HG02870 (cell line): Measurements from ENCODE around the gene SERPINB7.
A peak's percentile ranks its signal among the peaks of the same experiment; 100 is the strongest.

Source experiments
- ATAC-seq: cut with Tn5 transposase; IDR thresholded peaks from one replicate; pipeline ENCODE4 v1.9.1; 2021; ENCODE audit warnings: mild to moderate bottlenecking, moderate library complexity; ENCODE audit not compliant: unreplicated experiment

The SERPINB7 gene

DNA sequence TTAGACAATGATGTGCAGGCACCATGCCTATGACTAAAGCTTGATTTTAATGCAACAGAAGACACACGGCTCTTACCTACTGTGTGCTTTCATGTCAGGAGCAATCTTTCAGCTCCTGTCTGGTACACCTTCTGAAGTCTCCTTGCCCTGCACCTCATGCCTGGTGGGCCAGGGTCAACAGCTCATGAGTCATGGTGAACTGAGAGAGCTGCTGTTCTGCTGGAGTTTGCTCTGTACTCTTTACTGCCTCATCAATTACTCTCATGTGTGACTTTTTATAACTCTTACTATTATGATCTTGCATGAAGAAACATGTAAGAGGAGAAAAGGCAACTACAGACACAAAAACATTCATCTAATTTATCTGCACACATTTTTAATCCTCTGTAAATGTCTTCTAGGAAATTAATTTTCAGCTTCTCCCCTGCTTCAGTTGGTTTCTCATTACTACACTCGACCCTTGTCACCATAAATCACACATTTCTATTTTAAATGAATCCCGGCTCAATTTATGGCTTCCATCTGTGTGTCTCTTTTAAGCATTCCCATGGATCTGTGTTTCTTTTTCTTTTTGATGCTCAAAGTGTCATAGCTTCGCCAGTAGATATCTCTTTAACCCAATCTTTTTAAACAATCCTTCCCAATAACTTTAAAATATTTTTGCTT is 9.7 kb downstream of the SERPINB7 start:
- ATAC-seq, result no peak

- no peak for ATAC-seq
These were observed 12.5 kb downstream of the SERPINB7 start for GRCh38 chr18:63787673-63788072.

- ATAC-seq, result no peak
These were observed 13.4 kb downstream of the SERPINB7 start for GRCh38 chr18:63788447-63789096.

GRCh38 chr18:63789327-63789726 is 14.1 kb downstream of the SERPINB7 start:
- no peak for ATAC-seq

GRCh38 chr18:63795606-63796005 is 20.4 kb downstream of the SERPINB7 start:
- ATAC-seq, result no peak

DNA sequence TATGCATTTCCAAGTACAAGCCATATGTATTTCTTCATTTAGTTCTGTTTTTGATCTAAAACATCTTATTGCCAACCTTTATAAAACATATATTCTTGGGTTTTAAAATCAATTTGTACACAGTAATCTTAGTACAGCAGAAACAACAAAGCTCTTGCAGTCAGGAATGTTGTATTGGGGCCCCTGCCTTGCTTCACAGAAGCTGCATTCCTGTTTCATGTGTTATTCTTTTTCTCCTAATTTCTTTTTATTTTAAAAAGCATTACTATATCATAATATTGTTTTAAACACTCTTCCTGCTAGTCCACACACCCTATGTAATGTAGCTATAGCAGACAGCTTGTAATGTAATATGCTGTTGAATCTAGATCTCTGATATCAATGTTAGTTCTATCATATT is 24.0 kb downstream of the SERPINB7 start:
- no peak for ATAC-seq

- ATAC-seq, result no peak
These were observed 26.1 kb downstream of the SERPINB7 start for GRCh38 chr18:63801343-63801742.

DNA sequence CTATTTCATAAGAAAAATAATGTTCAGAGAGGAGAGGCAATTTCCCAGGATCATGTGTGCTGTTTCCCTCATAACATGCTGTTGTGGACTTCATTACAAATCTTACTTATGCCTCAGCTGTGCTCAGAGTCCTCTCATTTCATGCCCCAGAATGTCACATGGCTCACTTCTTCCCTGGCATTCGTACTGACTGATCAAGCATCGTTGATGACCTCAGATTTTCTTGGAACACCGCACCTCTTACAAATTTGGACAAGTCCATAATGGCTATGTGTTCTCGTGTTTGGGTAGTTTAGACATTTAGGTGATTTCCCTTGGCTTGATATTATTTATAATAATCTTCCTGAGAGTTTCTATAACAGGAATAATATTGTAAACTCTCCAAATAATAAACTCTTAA is 32.9 kb downstream of the SERPINB7 start:
- ATAC-seq, result no peak

DNA sequence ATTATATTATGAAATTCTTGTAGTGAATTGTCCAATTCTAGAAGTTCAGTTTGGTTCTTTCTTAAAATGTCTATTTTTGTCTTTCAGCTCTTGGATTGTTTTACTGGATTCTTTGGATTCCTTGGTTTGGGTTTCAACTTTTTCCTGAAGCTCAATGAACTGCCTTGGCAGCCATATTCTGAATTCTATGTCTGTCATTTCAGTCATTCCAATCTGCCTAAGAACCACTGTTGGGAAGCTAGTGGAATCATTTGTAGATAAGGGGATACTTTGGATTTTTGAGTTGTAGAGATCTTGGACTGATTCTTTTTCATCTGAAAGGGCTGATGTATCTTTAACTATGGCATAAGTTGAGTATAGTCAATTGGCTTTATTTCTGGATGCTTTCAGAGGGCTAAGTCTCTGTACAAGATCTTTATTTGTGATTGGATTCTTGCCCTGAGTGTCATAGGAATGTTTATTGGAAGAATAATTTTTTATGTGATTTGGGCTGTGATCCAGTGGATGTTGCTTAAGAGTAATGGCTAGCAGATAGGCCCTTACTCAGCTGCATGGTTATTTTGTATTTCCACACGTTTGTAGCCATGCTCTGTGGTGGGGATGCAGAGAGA is 42.3 kb downstream of the SERPINB7 start:
- ATAC-seq, result no peak

- no peak for ATAC-seq
These were observed 43.0 kb downstream of the SERPINB7 start for GRCh38 chr18:63818212-63818611.

- ATAC-seq, result no peak
These were observed 44.6 kb downstream of the SERPINB7 start for GRCh38 chr18:63819786-63820185.

DNA sequence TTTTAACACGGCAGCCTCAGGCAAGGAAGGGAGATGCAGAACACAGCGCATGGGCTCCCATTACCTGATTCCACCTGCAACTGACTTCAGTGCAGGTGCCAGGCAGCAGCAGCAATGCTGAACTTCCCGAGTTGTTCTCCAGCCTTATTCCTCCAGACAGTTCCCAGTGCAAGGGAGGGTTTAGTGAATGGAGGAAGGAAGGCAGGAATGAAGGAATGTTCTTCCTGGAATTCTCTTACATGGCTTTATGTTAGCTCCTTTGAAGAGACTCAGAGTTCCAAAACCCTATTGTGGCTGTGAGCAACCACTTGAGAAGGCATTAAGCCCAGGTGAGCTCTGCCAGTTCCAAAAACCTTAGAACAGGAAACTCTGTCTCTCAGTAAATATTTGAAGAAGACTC is 45.5 kb downstream of the SERPINB7 start:
- ATAC-seq, result no peak

GRCh38 chr18:63823516-63824219 is 48.5 kb downstream of the SERPINB7 start:
- ATAC-seq, result no peak

- no peak for ATAC-seq
These were observed 49.0 kb downstream of the SERPINB7 start for GRCh38 chr18:63824220-63824525.

- no peak for ATAC-seq
These were observed 52.9 kb downstream of the SERPINB7 start for GRCh38 chr18:63828120-63828519.

GRCh38 chr18:63828656-63829055 is 53.4 kb downstream of the SERPINB7 start:
- ATAC-seq, result no peak

DNA sequence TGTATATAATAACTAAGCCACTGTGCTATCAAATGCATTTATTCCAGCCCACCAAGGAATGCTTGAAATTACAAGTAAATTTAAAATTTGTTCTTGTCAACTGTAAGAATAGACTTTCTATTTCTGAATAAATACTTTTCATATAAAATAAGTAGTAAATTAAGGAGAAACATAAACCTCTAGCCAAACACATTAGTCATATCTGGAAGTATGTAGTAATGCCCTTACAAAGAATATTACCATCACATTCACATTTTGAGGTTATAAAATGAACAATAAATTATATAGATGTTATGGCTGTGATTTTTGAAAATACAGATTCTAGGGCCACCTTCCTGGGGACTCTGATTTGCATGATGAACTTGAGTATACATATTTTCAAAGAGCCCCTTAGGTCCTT is 54.7 kb downstream of the SERPINB7 start:
- no peak for ATAC-seq

- peak; percentile 95 for ATAC-seq
These were observed 56.0 kb downstream of the SERPINB7 start for GRCh38 chr18:63831080-63831788.

- peak; percentile 68 for ATAC-seq
These were observed 57.3 kb downstream of the SERPINB7 start for GRCh38 chr18:63832470-63832869.

- ATAC-seq, result no peak
These were observed 59.4 kb downstream of the SERPINB7 start for GRCh38 chr18:63834471-63835113.

DNA sequence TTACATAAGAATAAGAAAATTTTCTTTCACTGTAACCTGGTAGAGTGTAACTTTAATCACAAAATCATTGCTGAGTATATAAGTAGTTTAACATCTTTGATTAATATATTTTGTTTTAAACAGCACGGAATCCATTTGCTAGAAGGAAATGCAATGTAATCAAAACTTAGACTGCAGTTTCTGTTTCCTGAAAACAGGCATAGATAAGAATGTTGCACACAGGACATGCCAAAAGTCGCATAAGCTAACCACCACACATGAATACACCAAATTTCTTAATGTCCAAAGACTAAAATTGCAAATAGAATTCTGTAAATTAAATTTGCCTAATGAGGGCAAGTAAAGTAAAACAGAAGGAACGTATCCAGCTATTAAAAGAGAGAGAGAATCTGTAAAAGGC is 61.2 kb downstream of the SERPINB7 start:
- no peak for ATAC-seq
